T-helper 2 cell treated with Interferon-gamma antibody and Interleukin-4, amounts not matched to agents 100 ng/mL and 5 ng/mL, for 36 hours (primary cell): ENCODE results near the gene CAP2. TPM values are rescaled to one million over a fixed set of nuclear protein-coding genes. Genes with fewer than 3 reads are reported as not detected.

Source experiments
- intact Hi-C: fragments of 100-400 bp; cut with micrococcal nuclease; formaldehyde crosslinking; loops from one replicate; pipeline ENCODE4 v1.15.1; 2023
- total RNA-seq: library from RNA; stranded (reverse); gene quantifications from 2 replicates; pipeline ENCODE4 v1.2.3, GENCODE V29; 2022

The CAP2 gene
- total RNA-seq, 1 donor from 2014 or later: not detected

- intact Hi-C loops: no loop called here
These were observed 79.3 kb downstream of the CAP2 start for GRCh38 chr6:17472653-17473183.

DNA sequence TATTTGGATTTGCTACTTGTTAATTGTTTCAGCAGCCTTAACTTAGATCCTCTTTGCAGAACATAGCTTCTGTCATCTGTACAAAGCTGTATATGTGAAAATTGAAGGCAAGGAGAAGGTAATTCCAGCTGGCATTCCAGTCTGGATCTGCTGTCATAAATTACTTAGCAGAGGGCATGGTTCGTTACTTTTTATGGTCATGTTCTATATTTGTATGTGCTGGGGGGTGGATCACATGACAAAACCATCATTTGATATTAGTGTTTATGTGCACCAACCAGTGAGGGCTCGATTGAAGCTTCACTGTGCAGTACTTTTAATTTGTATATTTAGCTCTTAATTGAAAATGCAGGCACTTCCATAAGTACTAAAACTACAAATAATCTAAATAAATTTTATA, 80.2 kb downstream of the CAP2 start:
- intact Hi-C loops: no loop called here

GRCh38 chr6:17474289-17474688, 80.9 kb downstream of the CAP2 start:
- intact Hi-C loops: no loop called here

GRCh38 chr6:17475606-17476244, 82.3 kb downstream of the CAP2 start:
- intact Hi-C loops: no loop called here

- intact Hi-C loops: no loop called here
These were observed 83.1 kb downstream of the CAP2 start for GRCh38 chr6:17476511-17476910.

DNA sequence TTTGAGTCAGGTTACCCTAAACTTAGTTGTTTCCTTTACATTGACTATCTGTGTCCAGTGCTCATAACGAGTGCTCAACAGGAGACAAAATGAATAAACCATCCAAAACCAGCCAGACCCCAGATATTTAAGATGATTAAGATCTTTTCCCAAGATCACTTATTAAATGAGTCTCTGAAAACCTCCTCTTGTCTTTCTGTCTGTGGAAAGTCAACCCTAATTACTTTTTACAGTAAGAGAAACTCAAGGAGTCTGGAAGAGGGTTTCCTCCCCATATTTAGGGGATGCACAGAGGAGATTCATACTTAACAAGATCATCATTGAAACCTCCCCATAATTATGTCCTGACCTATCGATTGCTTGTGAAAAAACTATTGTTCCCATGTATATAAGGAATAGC, 84.0 kb downstream of the CAP2 start:
- intact Hi-C loops: no loop called here

DNA sequence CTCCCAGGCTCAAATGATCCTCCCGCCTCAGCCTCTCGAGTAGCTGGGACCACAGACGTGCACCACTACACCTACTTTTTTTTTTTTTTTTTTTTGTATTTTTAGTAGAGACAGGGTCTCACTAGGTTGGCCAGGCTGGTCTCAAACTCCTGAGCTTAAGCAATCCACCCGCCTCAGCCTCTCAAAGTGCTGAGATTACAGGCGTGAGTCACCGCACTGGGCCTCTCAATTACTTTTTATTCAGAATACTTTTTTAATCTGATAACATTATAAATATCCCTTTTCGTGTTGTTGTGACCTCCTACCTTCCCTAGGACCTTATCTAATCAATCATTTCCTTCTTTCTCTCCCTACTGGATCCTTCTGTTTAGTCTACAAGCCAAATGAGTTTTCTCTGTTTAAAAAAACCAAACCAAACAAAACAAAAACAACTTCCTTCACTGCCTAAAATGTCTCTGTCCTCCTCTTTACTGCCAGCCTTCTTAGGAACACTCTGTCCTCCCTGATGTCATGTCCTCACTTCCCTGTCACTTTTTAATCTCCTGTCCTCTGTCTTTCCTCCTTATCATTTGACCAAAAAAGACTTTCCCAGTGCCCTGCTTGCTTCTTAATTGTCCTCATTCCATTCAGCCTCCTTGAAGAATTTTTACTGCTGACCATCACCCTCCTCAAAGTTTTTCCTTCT, 85.0 kb downstream of the CAP2 start:
- intact Hi-C loops: no loop called here

GRCh38 chr6:17478946-17479345, 85.6 kb downstream of the CAP2 start:
- intact Hi-C loops: no loop called here

DNA sequence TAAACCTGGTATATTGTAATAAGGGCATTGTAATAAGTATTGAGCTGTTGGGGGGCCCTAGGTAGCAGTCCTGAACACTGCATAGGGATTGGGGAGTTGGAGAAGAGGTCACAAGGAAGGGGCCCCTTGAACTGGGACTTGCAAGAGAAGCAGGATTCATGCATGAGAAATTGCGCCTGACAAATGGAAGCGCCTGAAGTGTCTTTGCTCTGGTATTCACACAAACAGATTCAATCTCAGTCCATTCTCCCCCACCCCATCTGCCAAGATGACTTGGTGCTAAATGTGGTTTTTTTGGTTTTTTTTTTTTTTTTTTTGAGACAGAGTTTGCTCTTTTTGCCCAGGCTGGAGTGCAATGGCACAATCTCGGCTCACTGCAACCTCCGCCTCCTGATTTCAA, 87.1 kb downstream of the CAP2 start:
- intact Hi-C loops: no loop called here

DNA sequence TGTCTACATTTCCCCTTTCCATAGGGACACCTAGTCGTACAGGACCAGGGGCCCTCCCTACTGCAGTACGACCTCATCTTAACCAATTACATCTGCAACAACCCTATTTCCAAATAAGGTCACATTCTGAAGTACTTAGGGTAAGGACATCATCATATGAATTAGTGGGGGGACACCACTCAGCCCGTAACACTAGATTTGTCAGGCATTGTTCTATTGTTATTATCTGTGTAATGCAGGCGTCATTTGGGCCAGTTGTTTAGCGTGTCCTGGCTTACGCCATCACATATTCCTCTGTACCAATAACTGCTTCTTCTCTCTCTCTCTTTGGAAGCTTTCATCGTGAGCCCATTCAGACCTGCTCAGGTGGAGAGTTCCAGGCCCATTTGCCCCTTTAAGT, 89.3 kb downstream of the CAP2 start:
- intact Hi-C loops: no loop called here

DNA sequence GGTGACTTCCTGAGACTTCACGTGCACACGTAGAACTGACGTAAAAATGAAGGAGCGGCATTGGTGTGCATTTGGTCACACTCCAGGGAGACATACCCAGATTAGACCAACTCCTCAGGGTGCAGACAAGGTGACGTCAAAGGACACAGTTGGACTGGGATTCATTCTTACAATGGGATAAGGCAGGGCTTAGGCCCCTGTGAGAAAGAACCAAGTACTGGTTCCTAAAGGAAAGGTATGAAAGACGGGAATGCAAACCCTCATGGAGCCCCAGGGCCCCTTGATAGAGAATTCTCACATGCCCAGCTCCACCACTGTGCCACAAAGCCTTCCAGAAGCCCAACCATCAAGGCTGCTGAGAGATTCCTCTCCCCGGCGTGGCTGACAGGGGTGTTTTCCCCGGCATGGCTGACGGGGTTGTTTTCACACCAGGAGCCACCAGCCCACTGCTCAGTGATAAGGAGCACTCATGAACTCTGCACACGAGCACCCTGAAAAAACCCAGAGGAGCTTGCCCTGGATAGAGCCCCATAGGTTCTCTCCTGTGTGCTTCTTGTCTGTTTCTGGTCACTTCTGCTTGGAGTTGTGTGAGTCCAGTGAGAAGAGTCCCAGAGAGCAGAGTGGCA, 90.1 kb downstream of the CAP2 start:
- intact Hi-C loops: no loop called here

DNA sequence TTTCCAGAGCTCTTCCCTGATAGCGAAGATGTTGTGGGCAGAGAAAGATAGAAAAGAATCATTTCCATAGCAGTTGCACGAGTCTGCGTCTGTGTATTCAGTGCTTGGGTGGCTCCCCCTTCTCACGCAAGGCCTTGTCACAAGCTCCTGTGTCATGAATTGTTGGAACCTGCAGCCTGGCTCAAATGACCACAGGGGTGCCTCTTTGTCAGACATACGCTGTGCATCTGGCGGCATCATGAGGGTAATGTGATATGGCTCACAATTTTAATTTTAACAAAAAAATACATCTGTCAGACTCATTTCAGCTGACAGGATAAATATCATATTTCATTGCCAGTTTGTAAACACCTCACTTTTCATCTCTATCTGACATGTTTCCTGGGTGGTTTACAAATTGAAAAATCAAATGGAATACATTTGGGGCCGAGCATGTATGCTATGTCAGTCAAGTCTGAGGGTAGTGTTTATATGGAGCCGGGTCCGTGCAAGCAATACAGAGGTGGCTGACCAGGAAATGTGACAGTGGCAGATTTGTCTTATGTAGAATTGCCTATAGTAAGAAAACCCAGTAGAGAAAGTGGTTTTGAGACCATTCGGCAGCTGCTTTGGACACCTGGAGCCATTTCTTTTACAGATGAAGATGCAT, 90.9 kb downstream of the CAP2 start:
- intact Hi-C loops: no loop called here

DNA sequence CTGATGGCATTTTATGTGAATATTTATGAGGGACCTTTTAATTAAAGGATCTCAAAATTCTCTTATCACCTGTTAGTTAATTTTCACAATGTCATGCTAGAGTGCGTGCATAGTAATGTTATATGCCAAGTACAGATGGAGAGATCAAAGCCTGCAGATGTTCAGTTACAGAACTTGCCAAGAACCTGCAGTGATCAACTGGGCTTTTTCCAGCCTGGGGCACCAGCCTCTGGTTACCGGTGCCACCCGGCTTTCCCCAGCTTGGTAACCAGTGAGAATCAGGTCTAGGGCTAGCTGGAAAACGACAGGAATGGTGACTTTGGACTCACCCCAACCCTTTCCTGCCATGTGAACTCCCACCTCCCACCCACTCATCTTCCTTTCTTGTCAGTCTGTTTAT, 91.8 kb downstream of the CAP2 start:
- intact Hi-C loops: no loop called here

- intact Hi-C loops: no loop called here
These were observed 92.6 kb downstream of the CAP2 start for GRCh38 chr6:17485946-17486345.

DNA sequence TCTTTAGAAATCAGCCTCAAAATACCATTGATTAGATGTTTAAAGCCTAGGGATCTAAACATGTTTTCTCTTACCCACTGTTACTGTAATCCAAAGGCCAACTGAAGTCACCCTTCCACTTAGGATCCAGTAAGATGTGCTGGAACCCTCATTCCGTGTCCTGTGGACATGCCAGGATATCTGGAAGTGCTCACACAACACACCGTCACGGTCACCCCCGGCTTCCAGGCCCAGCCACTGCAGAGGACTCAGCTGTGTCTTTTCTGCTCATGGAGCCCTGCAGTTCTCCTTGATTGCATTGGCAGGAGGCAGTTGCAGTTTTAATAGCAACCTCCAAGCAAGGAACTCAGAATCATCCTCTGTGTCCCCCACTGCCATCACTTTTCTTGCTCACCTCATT, 93.3 kb downstream of the CAP2 start:
- intact Hi-C loops: no loop called here

DNA sequence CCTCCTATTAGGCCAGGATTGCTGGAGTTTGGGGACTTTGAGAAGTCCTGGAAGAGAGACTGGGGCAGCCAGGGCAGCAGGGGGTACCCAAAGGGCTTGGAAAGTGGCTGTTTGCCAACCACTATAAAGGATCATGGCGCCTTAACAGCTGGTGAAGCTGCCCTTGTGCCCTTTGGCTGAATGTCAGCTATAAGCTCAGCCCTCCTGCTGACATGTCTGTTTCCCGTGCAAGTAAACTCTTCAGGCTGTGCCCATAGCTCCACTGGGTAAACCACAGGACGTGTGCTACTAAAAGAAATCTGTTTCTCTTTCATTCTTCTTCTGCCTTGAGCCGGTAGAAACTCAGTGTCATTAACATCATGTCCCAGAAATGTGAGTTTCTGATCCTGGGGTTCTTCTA, 97.3 kb downstream of the CAP2 start:
- intact Hi-C loops: no loop called here

- intact Hi-C loops: no loop called here
These were observed 98.2 kb downstream of the CAP2 start for GRCh38 chr6:17491416-17492142.

GRCh38 chr6:17492350-17492749, 99.0 kb downstream of the CAP2 start:
- intact Hi-C loops: no loop called here

DNA sequence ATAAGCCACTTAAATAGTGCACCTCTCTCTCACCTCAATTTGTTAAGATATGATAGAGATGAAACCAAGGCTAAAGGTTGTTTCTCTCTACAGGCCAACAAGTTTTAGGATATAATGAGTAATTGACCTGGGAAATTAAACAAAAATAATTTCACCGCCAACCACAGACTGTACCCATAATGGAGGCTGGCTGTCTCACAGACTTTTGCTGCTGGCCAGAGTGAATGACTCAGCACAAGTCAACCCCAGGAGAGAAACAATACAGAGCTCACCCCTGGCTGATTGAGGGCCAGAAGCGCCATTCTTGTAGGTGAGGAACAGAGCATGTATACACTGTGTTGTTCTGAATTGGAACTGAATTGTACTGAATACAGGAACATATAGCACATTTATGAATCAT, 99.9 kb downstream of the CAP2 start:
- intact Hi-C loops: no loop called here

- intact Hi-C loops: no loop called here
These were observed 100.8 kb downstream of the CAP2 start for GRCh38 chr6:17494177-17494576.

DNA sequence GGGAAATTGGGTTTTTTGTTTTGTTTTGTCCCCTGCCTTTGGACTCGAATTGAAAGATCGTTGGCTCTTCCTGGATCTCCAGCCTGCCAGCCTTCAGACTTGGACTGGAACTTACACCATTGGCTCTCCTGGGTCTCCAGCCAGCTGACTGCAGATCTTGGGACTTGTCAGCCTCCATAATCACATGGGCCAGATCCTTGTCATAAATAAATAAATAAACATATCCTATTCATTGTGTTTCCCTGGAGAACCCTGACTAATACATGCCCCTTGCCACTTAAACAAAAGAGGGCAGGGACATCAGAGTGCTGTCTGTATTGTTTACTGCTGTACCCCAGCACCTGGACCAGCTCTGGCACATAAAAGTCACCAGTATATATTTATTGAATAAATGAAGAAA, 101.5 kb downstream of the CAP2 start:
- intact Hi-C loops: no loop called here
